Aorta (tissue), 5 donors: ENCODE results near the gene AFF3. TPM values are rescaled to one million over a fixed set of nuclear protein-coding genes. Genes with fewer than 3 reads are reported as not detected.

Experiments used
- ATAC-seq: fragments of 200-7000 bp; cut with Tn5 transposase; one replicate; pipeline ENCODE4 v1.9.1; 2022; ENCODE audit warnings: moderate library complexity; ENCODE audit not compliant: low FRiP score
- DNase-seq, 2 donors: peaks; one replicate each; pipeline ENCODE4 v3.0.0-alpha.2; 2020
- H3K27ac ChIP-seq, 2 donors: one replicate each; pipeline ENCODE4 v1.5.1; 2013; ENCODE audit warnings: low read length in 2 of 2, mild to moderate bottlenecking in 2 of 2, moderate library complexity in 2 of 2, control low read depth in 1 of 2, inconsistent platforms in 1 of 2, low read depth in 1 of 2
- H3K27me3 ChIP-seq, 2 donors: one replicate each; pipeline ENCODE4 v1.6.1; 2013; ENCODE audit warnings: control low read depth in 1 of 2, low read length in 1 of 2, mild to moderate bottlenecking in 1 of 2, moderate library complexity in 1 of 2; ENCODE audit not compliant: insufficient read depth in 2 of 2, control insufficient read depth in 1 of 2
- H3K36me3 ChIP-seq, 2 donors: one replicate each; pipeline ENCODE4 v1.6.1; 2013; ENCODE audit warnings: control low read depth in 1 of 2, low read length in 1 of 2, mild to moderate bottlenecking in 1 of 2; ENCODE audit not compliant: insufficient read depth in 2 of 2, control insufficient read depth in 1 of 2
- H3K4me1 ChIP-seq, 2 donors: one replicate each; pipeline ENCODE4 v1.6.1; 2013; ENCODE audit warnings: low read length in 2 of 2, control low read depth in 1 of 2, mild to moderate bottlenecking in 1 of 2, moderate library complexity in 1 of 2; ENCODE audit not compliant: insufficient read depth in 2 of 2, control insufficient read depth in 1 of 2
- H3K4me3 ChIP-seq, 2 donors: one replicate each; pipeline ENCODE4 v1.5.1; 2013; ENCODE audit warnings: low read length in 2 of 2, control low read depth in 1 of 2, mild to moderate bottlenecking in 1 of 2
- H3K9me3 ChIP-seq: one replicate; pipeline ENCODE4 v1.6.1; 2013; ENCODE audit warnings: mild to moderate bottlenecking, low read length; ENCODE audit not compliant: control insufficient read depth
- WGBS, 2 donors: extraction: QIAGEN DNeasy Blood & Tissue Kit; methylation state at CpG; one replicate each; pipeline ENCODE4 v1.1.7; 2013; 5-methylcytosine and 5-hydroxymethylcytosine counted together
- intact Hi-C, 2 donors: fragments of 100-400 bp; cut with DNase I; formaldehyde crosslinking; loops; one replicate each; pipeline versions ENCODE4 v1.14.2 to v1.15.0; 2022
- polyA plus RNA-seq, 2 donors: library from polyadenylated mRNA; stranded (reverse); fragments of 200-250 nt; gene quantifications; one replicate each; pipeline ENCODE4 v1.2.3, GENCODE V29; 2013
- total RNA-seq, 2 donors: library from RNA; stranded (reverse); fragmentation: NEBNext Ultra II Directional; extraction: Animal tissue kit (Norgen Biotek cat#: 25700); gene quantifications; one replicate each; pipeline ENCODE4 v1.2.1, GENCODE V29; 2021
- donor health status: healthy with polysubstance abuse.
- donor health status: Bipolar disorder and iron deficiency.
- donor health status: DM: no; HTN: no; CAD: no.
- donor health status: DM: no; HTN: no; CAD: no.
- donor health status: DM: yes; HTN: yes; CAD: no.

AFF3 gene
- total and polyA plus RNA-seq, 4 donors: 0.25 to 15.7 (median 5.5) TPM

GRCh38 chr2:100033976-100034375 is 108.4 kb downstream of the AFF3 start:
- WGBS, 2 donors: 32 to 45% methylated on average over 2 of the region's 2 CpGs
- intact Hi-C loops: no loop called here
- Histone ChIP-seq H3K9me3 (no peaks in the 10 kb centered on the region), H3K4me1 (no peaks in the 10 kb centered on the region), H3K36me3 (no peaks in the 10 kb centered on the region), H3K27me3 (no peaks in the 10 kb centered on the region), H3K4me3 (no peak overlapping the region), H3K27ac (no peak overlapping the region)
- no peak for ATAC-seq
- no peak for DNase-seq

DNA sequence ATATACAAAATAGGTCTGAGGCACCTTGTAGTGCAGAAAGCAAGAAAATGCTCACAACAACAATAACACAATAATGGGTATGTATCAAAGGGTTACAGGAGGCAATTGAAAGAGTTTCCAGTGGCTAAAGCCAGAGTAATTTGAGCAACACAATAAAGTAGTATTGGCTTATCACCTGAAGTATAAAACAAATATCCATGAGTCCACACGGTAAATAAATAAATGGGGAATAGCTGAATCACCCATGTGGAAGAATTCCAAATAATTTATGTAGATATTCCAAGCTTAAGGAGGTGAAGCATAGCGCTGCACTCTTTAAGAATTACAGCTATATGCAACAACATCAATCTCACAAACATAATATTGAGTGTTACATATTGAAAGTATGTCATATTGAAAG is 110.8 kb downstream of the AFF3 start:
- Histone ChIP-seq H3K9me3 (no peaks in the 10 kb centered on the region), H3K4me1 (no peaks in the 10 kb centered on the region), H3K27me3 (no peaks in the 10 kb centered on the region), H3K4me3 (no peak overlapping the region), H3K27ac (no peak overlapping the region), H3K36me3 (no peaks in the 10 kb centered on the region)
- ATAC-seq (no peak), DNase-seq (no peak)
- intact Hi-C loops: no loop called here
- 87 to 90% methylated on average over 2 of the region's 2 CpGs for WGBS, 2 donors

DNA sequence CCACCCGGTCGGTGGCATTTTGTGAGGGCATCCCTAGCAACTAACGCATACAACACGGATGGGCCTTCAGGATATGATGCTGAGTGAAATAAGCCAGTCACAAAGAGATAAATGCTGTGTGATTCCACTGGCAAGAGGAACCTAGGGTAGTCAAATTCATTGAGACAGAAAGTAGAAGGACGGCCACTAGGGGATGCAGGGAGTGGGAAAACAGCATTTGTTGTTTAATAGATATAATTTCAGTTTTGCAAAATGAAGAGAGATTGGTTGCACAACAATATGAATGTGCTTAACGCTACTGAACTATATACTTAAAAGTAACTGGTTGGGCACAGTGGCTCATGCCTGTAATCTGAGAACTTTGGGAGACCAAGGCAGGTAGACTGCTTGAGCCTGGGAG is 112.9 kb downstream of the AFF3 start:
- Histone ChIP-seq H3K4me1 (no peaks in the 10 kb centered on the region), H3K4me3 (no peak overlapping the region), H3K27ac (no peak overlapping the region), H3K27me3 (no peaks in the 10 kb centered on the region), H3K9me3 (no peaks in the 10 kb centered on the region), H3K36me3 (no peaks in the 10 kb centered on the region)
- ATAC-seq: no peak
- DNase-seq: no peak
- intact Hi-C loops: no loop called here
- 97% methylated on average over 6 of the region's 6 CpGs for WGBS, 2 donors

DNA sequence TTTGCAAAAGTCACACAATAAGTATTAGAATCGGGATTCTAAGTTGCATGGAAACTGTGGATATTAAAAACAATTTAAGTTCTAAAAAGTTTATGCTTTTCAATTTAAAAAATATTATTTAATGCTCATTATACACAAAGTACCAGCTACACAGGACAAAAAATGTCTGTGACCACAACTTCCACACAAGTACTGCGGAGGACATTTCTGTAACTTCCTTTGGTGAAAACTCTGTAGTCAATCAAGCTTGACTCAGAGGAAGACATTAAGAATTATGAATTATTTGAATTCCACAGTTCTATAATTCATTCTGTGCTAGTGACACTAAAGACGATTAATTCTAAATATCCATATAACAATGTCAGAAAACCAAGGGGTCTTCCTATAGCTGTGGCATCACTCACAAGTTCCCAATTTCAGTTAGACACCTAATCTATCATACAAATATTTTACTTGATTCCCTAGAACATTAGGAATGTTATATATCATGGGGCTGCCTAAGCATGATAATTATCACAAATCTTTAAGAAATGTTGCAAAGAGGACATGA is 120.5 kb downstream of the AFF3 start:
- H3K27ac ChIP-seq: no peak overlapping the region
- H3K9me3 ChIP-seq: no peaks in the 10 kb centered on the region
- H3K36me3 ChIP-seq: no peaks in the 10 kb centered on the region
- H3K4me3 ChIP-seq: no peak overlapping the region
- ATAC-seq (no peak), DNase-seq (no peak)
- H3K27me3 ChIP-seq: peaks cover 0 to 2% of the 10 kb centered on the region in 2 donors
- intact Hi-C loops: no loop called here
- H3K4me1 ChIP-seq: no peaks in the 10 kb centered on the region
- WGBS, 2 donors: 94 to 95% methylated on average over 3 of the region's 3 CpGs

DNA sequence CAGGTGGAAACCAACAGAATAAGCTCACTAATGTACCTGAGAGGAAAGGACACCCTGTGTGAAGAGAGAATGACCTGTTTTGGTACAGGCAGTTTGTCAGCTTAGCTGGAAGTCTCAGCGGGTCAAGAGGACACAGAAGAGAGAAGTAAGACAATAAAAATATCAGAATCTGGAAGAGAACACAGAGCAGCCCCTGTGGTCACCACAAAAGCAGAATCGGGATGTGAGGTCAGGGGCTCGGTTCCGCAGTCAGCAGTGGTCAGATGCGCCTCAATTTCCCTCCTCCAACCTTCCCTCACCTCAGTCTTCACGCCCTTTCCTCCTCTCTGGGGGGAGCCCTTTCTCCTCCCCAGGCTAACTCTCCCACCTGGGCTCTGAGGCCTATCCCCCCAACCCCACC is 122.9 kb downstream of the AFF3 start:
- H3K27ac ChIP-seq: no peak overlapping the region
- 96 to 98% methylated on average over 6 of the region's 6 CpGs for WGBS, 2 donors
- DNase-seq: no peak
- intact Hi-C loops: loop anchor here in 1 of 2 donors (5.0 kb wide), 1 partner anchor 88 kb away; no protein-coding TSS in a partner anchor
- H3K4me3 ChIP-seq: no peak overlapping the region
- H3K9me3 ChIP-seq: no peaks in the 10 kb centered on the region
- no peak for ATAC-seq
- no peaks in the 10 kb centered on the region for H3K36me3 ChIP-seq
- H3K4me1 ChIP-seq: no peaks in the 10 kb centered on the region
- H3K27me3 ChIP-seq: peaks cover 0 to 2% of the 10 kb centered on the region in 2 donors

DNA sequence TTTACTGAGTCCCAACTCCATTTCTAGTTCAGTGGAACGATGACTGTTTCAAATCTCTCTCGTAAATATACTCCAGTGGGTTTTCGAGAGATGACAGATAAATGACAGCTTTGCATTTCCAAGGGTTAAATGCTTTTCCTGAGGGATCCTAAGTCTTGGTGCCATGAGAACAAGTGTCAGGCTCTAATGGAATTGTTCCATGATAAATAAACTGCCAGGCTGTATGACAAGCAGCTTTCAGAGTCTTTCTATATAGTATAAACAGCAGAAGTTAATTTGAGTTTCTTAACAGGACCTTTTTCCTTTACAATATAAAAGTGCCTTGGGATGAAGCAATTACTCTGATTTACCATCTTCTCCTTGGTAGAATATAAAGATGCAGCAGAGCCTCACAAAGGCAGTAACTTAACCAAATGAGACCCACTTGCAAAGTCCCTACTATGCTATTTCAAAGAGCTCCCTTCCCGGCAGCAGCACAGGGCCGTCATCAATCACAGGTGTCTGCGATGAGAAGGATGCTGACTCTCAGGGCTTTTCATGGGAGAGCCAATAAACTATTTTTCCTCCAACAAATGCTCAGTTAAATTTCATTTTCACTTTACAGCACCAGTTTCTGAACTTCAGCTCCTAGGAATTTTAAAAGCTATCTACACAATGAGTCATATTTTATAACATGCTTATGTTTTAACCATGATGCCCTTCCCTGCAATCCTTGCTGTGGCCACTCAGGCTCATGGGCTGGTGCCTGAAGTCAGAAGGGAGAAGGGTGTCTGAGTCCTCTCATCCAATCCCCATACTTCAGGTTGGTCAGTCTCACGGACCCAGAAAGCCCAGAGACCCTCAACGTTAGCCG is 123.8 kb downstream of the AFF3 start:
- H3K27ac ChIP-seq: no peak overlapping the region
- no peaks in the 10 kb centered on the region for H3K4me1 ChIP-seq
- H3K27me3 ChIP-seq: peaks cover 0 to 2% of the 10 kb centered on the region in 2 donors
- ATAC-seq (no peak), DNase-seq (no peak)
- no peak overlapping the region for H3K4me3 ChIP-seq
- intact Hi-C loops: loop anchor here in 1 of 2 donors (5.0 kb wide), 1 partner anchor 89 kb away; no protein-coding TSS in a partner anchor
- H3K9me3 ChIP-seq: no peaks in the 10 kb centered on the region
- no peaks in the 10 kb centered on the region for H3K36me3 ChIP-seq
- 88% methylated on average over 9 of the region's 9 CpGs for WGBS, 2 donors

DNA sequence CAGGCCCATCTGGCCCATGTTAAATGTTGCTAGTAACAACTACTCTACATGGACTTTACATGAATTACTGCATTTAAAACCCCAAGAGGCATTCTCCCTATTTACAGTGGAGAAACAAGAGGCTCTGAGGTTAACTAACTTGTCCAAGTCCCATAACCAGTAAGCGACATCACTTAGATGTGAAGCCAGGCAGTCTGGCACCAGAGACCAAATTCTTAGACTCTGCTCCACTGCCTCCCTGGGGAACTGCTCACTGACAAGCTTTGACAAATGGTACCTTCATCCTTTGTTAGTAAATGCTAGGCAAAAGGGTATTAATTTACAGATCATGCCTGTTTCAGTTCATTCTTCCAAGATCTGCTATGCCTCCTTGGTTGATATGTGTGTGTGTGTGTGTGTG is 124.8 kb downstream of the AFF3 start:
- 3 to 7% methylated on average over 1 of the region's 1 CpG for WGBS, 2 donors
- H3K27ac ChIP-seq: no peak overlapping the region
- H3K4me1 ChIP-seq: no peaks in the 10 kb centered on the region
- no peak overlapping the region for H3K4me3 ChIP-seq
- ATAC-seq (no peak), DNase-seq (no peak)
- no peaks in the 10 kb centered on the region for H3K27me3 ChIP-seq
- intact Hi-C loops: loop anchor here in 1 of 2 donors (5.0 kb wide), 1 partner anchor 90 kb away; no protein-coding TSS in a partner anchor
- no peaks in the 10 kb centered on the region for H3K36me3 ChIP-seq
- no peaks in the 10 kb centered on the region for H3K9me3 ChIP-seq

DNA sequence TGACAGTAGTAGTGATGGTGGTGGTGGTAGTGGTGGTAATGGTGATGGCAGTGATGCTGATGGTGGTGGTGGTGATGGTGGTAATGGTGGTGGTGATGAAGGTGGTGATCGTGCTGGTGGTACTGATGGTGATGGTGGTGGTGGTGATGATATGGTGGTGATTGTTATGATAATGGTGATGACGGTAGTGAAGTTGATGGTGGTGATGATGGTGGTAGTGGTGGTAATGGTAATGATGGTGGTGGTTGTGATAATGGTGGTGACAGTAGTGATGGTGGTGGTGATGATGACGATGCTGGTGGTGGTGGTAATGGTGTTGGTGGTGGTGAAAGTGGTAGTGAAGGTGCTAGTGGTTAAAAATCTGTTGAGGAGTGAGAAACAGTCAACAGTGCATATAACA is 125.6 kb downstream of the AFF3 start:
- WGBS, 2 donors: 97 to 100% methylated on average over 3 of the region's 3 CpGs
- H3K36me3 ChIP-seq: no peaks in the 10 kb centered on the region
- DNase-seq (no peak), ATAC-seq (no peak)
- H3K9me3 ChIP-seq: no peaks in the 10 kb centered on the region
- H3K27ac ChIP-seq: no peak overlapping the region
- no peaks in the 10 kb centered on the region for H3K4me1 ChIP-seq
- H3K27me3 ChIP-seq: no peaks in the 10 kb centered on the region
- H3K4me3 ChIP-seq: no peak overlapping the region
- intact Hi-C loops: loop anchor here in 1 of 2 donors (5.0 kb wide), 1 partner anchor 91 kb away; no protein-coding TSS in a partner anchor

- Histone ChIP-seq H3K9me3 (no peaks in the 10 kb centered on the region), H3K4me3 (no peak overlapping the region), H3K4me1 (no peaks in the 10 kb centered on the region), H3K36me3 (no peaks in the 10 kb centered on the region), H3K27me3 (no peaks in the 10 kb centered on the region), H3K27ac (no peak overlapping the region)
- intact Hi-C loops: loop anchor here in 1 of 2 donors (5.0 kb wide), 1 partner anchor 91 kb away; no protein-coding TSS in a partner anchor
- DNase-seq (no peak), ATAC-seq (no peak)
- 82 to 100% methylated on average over 3 of the region's 3 CpGs for WGBS, 2 donors
Observed at GRCh38 chr2:100015849-100016248, 126.5 kb downstream of the AFF3 start.
